Stimulated activated naive CD4-positive, alpha-beta T cell treated with Interleukin-2 at 50 U/mL for 16 hours (primary cell): Measurements from ENCODE around the gene MS4A10.
"Not testable (repeated sequence)": the region's sequence is repeated elsewhere in the genome, so short reads cannot be mapped to it uniquely, and the experiment has no call there.

Experiments
- DNase-seq: peaks from one replicate; lab custom pipeline; 2025; lab: John Stamatoyannopoulos, UW

The MS4A10 gene

GRCh38 chr11:60785136-60785535, at the start of gene MS4A10:
Gene MS4A10 (plus strand): TSS chr11:60785333. CDS start chr11:60790336, 5,003 bp downstream.
- no peak for DNase-seq

- no peak for DNase-seq
Observed at GRCh38 chr11:60739114-60739513, 46.0 kb upstream of the MS4A10 start.

GRCh38 chr11:60740573-60740972, 44.6 kb upstream of the MS4A10 start:
- DNase-seq = no peak

- DNase-seq = no peak
Observed at GRCh38 chr11:60741421-60741820, 43.7 kb upstream of the MS4A10 start.

- DNase-seq = no peak
Observed at GRCh38 chr11:60743058-60743457, 42.1 kb upstream of the MS4A10 start.

- DNase-seq = no peak
Observed at GRCh38 chr11:60744114-60744513, 41.0 kb upstream of the MS4A10 start.

- DNase-seq = no peak
Observed at GRCh38 chr11:60747359-60747873, 37.7 kb upstream of the MS4A10 start.

- no peak for DNase-seq
Observed at GRCh38 chr11:60748225-60748624, 36.9 kb upstream of the MS4A10 start.

- no peak for DNase-seq
Observed at GRCh38 chr11:60748821-60749220, 36.3 kb upstream of the MS4A10 start.

- DNase-seq = no peak
Observed at GRCh38 chr11:60750911-60751310, 34.2 kb upstream of the MS4A10 start.

GRCh38 chr11:60753309-60753708, 31.8 kb upstream of the MS4A10 start:
- no peak for DNase-seq

GRCh38 chr11:60754887-60755286, 30.2 kb upstream of the MS4A10 start:
- no peak for DNase-seq

- DNase-seq = no peak
Observed at GRCh38 chr11:60756307-60757032, 28.7 kb upstream of the MS4A10 start, which contains the start of gene MS4A15. Gene MS4A15 (plus strand): TSS chr11:60756867. CDS start chr11:60763734, 6,867 bp downstream.

GRCh38 chr11:60757231-60757800, 27.8 kb upstream of the MS4A10 start:
- no peak for DNase-seq

GRCh38 chr11:60758671-60759070, 26.5 kb upstream of the MS4A10 start:
- not testable (repeated sequence) for DNase-seq

GRCh38 chr11:60759438-60760225, 25.5 kb upstream of the MS4A10 start:
- not testable (repeated sequence) for DNase-seq

- DNase-seq = no peak
Observed at GRCh38 chr11:60761436-60762190, 23.5 kb upstream of the MS4A10 start.

GRCh38 chr11:60762851-60763691, 22.1 kb upstream of the MS4A10 start:
- DNase-seq = no peak

- DNase-seq = no peak
Observed at GRCh38 chr11:60763692-60764369, 21.3 kb upstream of the MS4A10 start.

- no peak for DNase-seq
Observed at GRCh38 chr11:60764879-60765278, 20.3 kb upstream of the MS4A10 start.
